NT2/D1 (cell line): ENCODE measurements around the gene ZNF182.

Experiments used
- YY1 ChIP-seq: IDR thresholded peaks from 2 replicates; pipeline ENCODE4 v1.6.1; 2011; ENCODE audit not compliant: insufficient read length, insufficient read depth
- ZNF274 ChIP-seq: IDR thresholded peaks from 2 replicates; pipeline ENCODE4 v1.6.1; 2011; ENCODE audit warnings: mild to moderate bottlenecking, low read depth, low read length

DNA sequence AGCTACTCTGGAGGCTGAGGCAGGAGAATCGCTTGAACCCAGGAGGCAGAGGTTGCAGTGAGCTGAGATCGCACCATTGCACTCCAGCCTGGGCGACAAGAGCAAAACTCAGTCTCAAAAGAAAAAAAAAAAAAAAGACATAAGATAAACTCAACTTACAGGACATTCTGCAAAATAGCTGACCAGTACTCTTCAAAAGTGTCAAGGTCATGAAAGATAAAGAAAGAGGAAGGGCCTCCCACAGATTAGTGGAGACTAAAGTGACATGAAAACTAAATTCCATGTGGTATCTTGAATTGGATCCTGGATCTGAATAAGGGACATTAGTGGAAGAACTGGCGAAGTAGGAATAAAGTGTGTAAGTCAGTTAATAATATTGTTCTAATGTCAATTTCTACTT lies 63.3 kb downstream of the ZNF182 start:
- TF ChIP-seq ZNF274, result no peak
- TF ChIP-seq YY1, result no peak
